Diencephalon (tissue), 1 donor: ENCODE measurements around the gene TRMT6. TPM values are rescaled to one million over a fixed set of nuclear protein-coding genes. Genes with fewer than 3 reads are reported as not detected.

Experiments
- small RNA-seq: library from RNA; depleted of rRNA; stranded (forward); fragments of <200 nt; gene quantifications from one replicate; pipeline ENCODE3, GENCODE V24; 2014
- total RNA-seq: library from RNA; depleted of rRNA; stranded (reverse); fragments of >200 nt; gene quantifications from one replicate; pipeline ENCODE4 v1.2.3, GENCODE V29; 2014

Gene TRMT6
- 9.7 TPM for total RNA-seq

GRCh38 chr20:5950271-5951031, at the start of gene TRMT6, which contains the start of gene MCM8:
TRMT6 (minus strand) TSS chr20:5950533; CDS start chr20:5950405, 128 bp downstream.
MCM8 (plus strand) TSS chr20:5950652; CDS start chr20:5952016, 1,364 bp downstream.

Small RNA genes within 50 kb of the gene (small RNA-seq; reads per million reads assigned to genes)
- gene RF00019 (not detected), gene RNU1-55P (not detected)

Other genes with a start within 250 kb of the TRMT6 start
- 6.9 TPM for gene SHLD1, start 200.1 kb downstream of the TRMT6 start, total RNA-seq
- 85.3 TPM for gene CHGB, start 39.0 kb downstream of the TRMT6 start, total RNA-seq
- 5.3 TPM for gene MCM8, start 119 bp upstream of the TRMT6 start, total RNA-seq
- 37.6 TPM for gene CRLS1, start 55.6 kb upstream of the TRMT6 start, total RNA-seq
- gene LRRN4, start 103.5 kb upstream of the TRMT6 start, total RNA-seq, result 0.23 TPM
- gene FERMT1, start 172.5 kb upstream of the TRMT6 start, total RNA-seq, result 3.0 TPM